HEK293 (cell line): ENCODE measurements around the gene MEAF6.

Experiments
- EGR2 ChIP-seq: fragments of 450-650 bp; formaldehyde crosslinking; IDR thresholded peaks from 2 replicates; pipeline ENCODE4 v1.5.1; 2016; ENCODE audit warnings: low read depth, missing biosample characterization, missing genetic modification characterization
- GLI2 ChIP-seq: fragments of 450-650 bp; formaldehyde crosslinking; IDR thresholded peaks from 2 replicates; pipeline ENCODE4; 2017; ENCODE audit warnings: missing biosample characterization, missing genetic modification characterization, low read depth, borderline replicate concordance
- KLF10 ChIP-seq: fragments of 450-650 bp; IDR thresholded peaks from 2 replicates; pipeline ENCODE4 v1.5.1; 2018; ENCODE audit warnings: missing biosample characterization, mild to moderate bottlenecking, missing genetic modification characterization
- KLF16 ChIP-seq: fragments of 450-650 bp; formaldehyde crosslinking; IDR thresholded peaks from 2 replicates; pipeline ENCODE4 v1.5.1; 2017; ENCODE audit warnings: missing biosample characterization, missing genetic modification characterization
- SETDB1 ChIP-seq: IDR thresholded peaks from one replicate; pipeline ENCODE4 v1.6.1; 2017; ENCODE audit warnings: mild to moderate bottlenecking, low read length, moderate library complexity, mixed read lengths; ENCODE audit not compliant: insufficient read length
- ZBTB21 ChIP-seq: fragments of 450-650 bp; formaldehyde crosslinking; IDR thresholded peaks from 2 replicates; pipeline ENCODE4 v1.5.1; 2017; ENCODE audit warnings: missing biosample characterization, missing genetic modification characterization
- ZEB2 ChIP-seq: fragments of 450-650 bp; formaldehyde crosslinking; IDR thresholded peaks from 2 replicates; pipeline ENCODE4 v1.5.1; 2016; ENCODE audit warnings: missing biosample characterization, missing genetic modification characterization
- ZFHX2 ChIP-seq: fragments of 450-650 bp; formaldehyde crosslinking; conservative IDR thresholded peaks from 2 replicates; pipeline ENCODE4 v1.5.1; 2016; ENCODE audit warnings: missing biosample characterization, missing genetic modification characterization
- ZIC2 ChIP-seq: fragments of 450-650 bp; formaldehyde crosslinking; IDR thresholded peaks from 2 replicates; pipeline ENCODE4 v1.5.1; 2016; ENCODE audit warnings: missing biosample characterization, missing genetic modification characterization
- ZNF174 ChIP-seq: fragments of 450-650 bp; formaldehyde crosslinking; IDR thresholded peaks from 2 replicates; pipeline ENCODE4 v1.5.0; 2017; ENCODE audit warnings: missing biosample characterization, mild to moderate bottlenecking, missing genetic modification characterization
- ZNF184 ChIP-seq: fragments of 450-650 bp; IDR thresholded peaks from 2 replicates; pipeline ENCODE4 v1.5.1; 2018; ENCODE audit warnings: missing biosample characterization, mild to moderate bottlenecking, missing genetic modification characterization
- ZNF223 ChIP-seq: fragments of 450-650 bp; formaldehyde crosslinking; IDR thresholded peaks from 2 replicates; pipeline ENCODE4 v1.5.1; 2016; ENCODE audit warnings: missing biosample characterization, missing genetic modification characterization
- ZNF23 ChIP-seq: fragments of 450-650 bp; formaldehyde crosslinking; IDR thresholded peaks from 2 replicates; pipeline ENCODE4 v1.5.1; 2016; ENCODE audit warnings: missing biosample characterization, missing genetic modification characterization, borderline replicate concordance
- ZNF335 ChIP-seq: fragments of 450-650 bp; formaldehyde crosslinking; conservative IDR thresholded peaks from 2 replicates; pipeline ENCODE4 v1.5.1; 2016; ENCODE audit warnings: missing biosample characterization, missing genetic modification characterization
- ZNF391 ChIP-seq: fragments of 450-650 bp; formaldehyde crosslinking; IDR thresholded peaks from 2 replicates; pipeline ENCODE4 v1.5.1; 2016; ENCODE audit warnings: low read depth, missing biosample characterization, missing genetic modification characterization, borderline replicate concordance
- ZNF48 ChIP-seq: fragments of 450-650 bp; formaldehyde crosslinking; IDR thresholded peaks from 2 replicates; pipeline ENCODE4 v1.5.1; 2016; ENCODE audit warnings: missing biosample characterization, missing genetic modification characterization
- ZNF548 ChIP-seq: fragments of 450-650 bp; formaldehyde crosslinking; IDR thresholded peaks from 2 replicates; pipeline ENCODE4 v1.5.1; 2016; ENCODE audit warnings: missing biosample characterization, missing genetic modification characterization
- ZNF561 ChIP-seq: fragments of 450-650 bp; IDR thresholded peaks from 2 replicates; pipeline ENCODE4 v1.5.1; 2018; ENCODE audit warnings: missing biosample characterization, missing genetic modification characterization, borderline replicate concordance
- ZNF777 ChIP-seq: fragments of 450-650 bp; formaldehyde crosslinking; IDR thresholded peaks from 2 replicates; pipeline ENCODE4 v1.5.1; 2017; ENCODE audit warnings: missing biosample characterization, missing genetic modification characterization, borderline replicate concordance
- ZNF830 ChIP-seq: fragments of 450-650 bp; IDR thresholded peaks from 2 replicates; pipeline ENCODE4 v1.5.0; 2018; ENCODE audit warnings: missing biosample characterization, missing genetic modification characterization, low read depth, mild to moderate bottlenecking, moderate library complexity
- ZSCAN16 ChIP-seq: fragments of 450-650 bp; formaldehyde crosslinking; IDR thresholded peaks from 2 replicates; pipeline ENCODE4 v1.5.1; 2016; ENCODE audit warnings: missing biosample characterization, missing genetic modification characterization
- ZSCAN30 ChIP-seq: fragments of 450-650 bp; IDR thresholded peaks from 2 replicates; pipeline ENCODE4 v1.5.1; 2018; ENCODE audit warnings: missing biosample characterization, mild to moderate bottlenecking, missing genetic modification characterization, moderate library complexity
- TF ChIP-seq, protein P1 (sequence below): fragments of 450-650 bp; formaldehyde crosslinking; IDR thresholded peaks from 2 replicates; pipeline ENCODE4 v1.5.1; 2016; ENCODE audit warnings: missing biosample characterization, missing genetic modification characterization, low read depth
- TF ChIP-seq, protein P2 (sequence below): fragments of 450-650 bp; formaldehyde crosslinking; IDR thresholded peaks from 2 replicates; pipeline ENCODE4 v1.5.0; 2017; ENCODE audit warnings: missing biosample characterization, missing genetic modification characterization, borderline replicate concordance
- TF ChIP-seq, protein P3 (sequence below): fragments of 450-650 bp; formaldehyde crosslinking; IDR thresholded peaks from 2 replicates; pipeline ENCODE4 v1.5.1; 2016; ENCODE audit warnings: missing biosample characterization, missing genetic modification characterization
- TF ChIP-seq, protein P4 (sequence below): fragments of 450-650 bp; formaldehyde crosslinking; IDR thresholded peaks from 2 replicates; pipeline ENCODE4 v1.5.1; 2016; ENCODE audit warnings: missing biosample characterization, missing genetic modification characterization, low read depth
- TF ChIP-seq, protein P5 (sequence below): fragments of 450-650 bp; IDR thresholded peaks from 2 replicates; pipeline ENCODE4 v1.5.1; 2018; ENCODE audit warnings: missing biosample characterization, mild to moderate bottlenecking, missing genetic modification characterization
- TF ChIP-seq, protein P6 (sequence below): fragments of 450-650 bp; formaldehyde crosslinking; IDR thresholded peaks from 2 replicates; pipeline ENCODE4 v1.5.1; 2016; ENCODE audit warnings: missing biosample characterization, missing genetic modification characterization

MEAF6 gene

DNA sequence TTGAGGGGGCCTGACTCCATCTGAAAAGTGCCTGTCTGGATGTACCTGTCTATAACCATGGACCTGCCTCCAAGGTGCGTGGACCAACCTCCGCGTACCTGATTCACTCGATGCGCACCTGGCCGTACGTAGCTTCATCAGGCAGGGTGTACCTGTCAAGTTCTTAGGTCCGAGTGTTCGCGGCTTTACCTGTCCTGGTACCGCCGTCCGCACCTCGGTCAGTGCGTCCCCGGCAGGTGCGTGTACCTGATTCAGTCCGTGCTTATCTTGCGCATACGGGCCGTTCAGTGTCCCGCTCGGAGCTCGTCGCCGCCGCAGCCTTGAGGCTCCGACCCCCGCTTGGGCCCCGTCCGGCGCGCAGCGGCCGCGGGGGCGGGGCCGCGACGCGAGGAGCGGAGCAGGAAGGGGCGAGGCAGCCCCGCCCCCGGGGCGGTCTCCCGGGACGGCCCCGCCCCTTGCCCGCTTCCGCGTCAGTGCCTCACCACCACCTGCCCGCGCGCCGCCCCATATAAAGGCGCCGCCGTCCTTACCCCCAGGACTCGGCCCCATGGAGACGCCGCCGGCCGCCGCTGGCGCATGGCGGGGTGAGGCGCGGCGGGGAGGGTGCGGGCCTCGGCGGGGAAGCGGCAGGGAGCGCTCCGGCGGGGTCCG, 40.4 kb downstream of the MEAF6 start, which contains the start of gene ZC3H12A (continued):
- TF ChIP-seq, protein P1, sequence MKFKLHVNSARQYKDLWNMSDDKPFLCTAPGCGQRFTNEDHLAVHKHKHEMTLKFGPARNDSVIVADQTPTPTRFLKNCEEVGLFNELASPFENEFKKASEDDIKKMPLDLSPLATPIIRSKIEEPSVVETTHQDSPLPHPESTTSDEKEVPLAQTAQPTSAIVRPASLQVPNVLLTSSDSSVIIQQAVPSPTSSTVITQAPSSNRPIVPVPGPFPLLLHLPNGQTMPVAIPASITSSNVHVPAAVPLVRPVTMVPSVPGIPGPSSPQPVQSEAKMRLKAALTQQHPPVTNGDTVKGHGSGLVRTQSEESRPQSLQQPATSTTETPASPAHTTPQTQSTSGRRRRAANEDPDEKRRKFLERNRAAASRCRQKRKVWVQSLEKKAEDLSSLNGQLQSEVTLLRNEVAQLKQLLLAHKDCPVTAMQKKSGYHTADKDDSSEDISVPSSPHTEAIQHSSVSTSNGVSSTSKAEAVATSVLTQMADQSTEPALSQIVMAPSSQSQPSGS (tag by site-specific recombination) = no peak
- TF ChIP-seq ZNF548 (tag by site-specific recombination) (no peak), ZFHX2 (0 out of 2 replicates have a peak, but pooled peaks have one; percentile 26), ZNF777 (peak; percentile 78; the same call in 1 of the 2 replicates), ZNF48 (no peak), ZNF184 (tag by site-specific recombination) (peak; percentile 45; the same call in 1 of the 2 replicates), SETDB1 (no peak), ZNF830 (tag by site-specific recombination) (no peak), ZSCAN30 (peak; percentile 63; the same call in 1 of the 2 replicates), ZNF561 (tag by site-specific recombination) (peak; percentile 35; the same call in 1 of the 2 replicates), GLI2 (tag by site-specific recombination) (no peak), ZBTB21 (tag by site-specific recombination) (no peak), ZNF23 (tag by site-specific recombination) (no peak), ZNF174 (tag by site-specific recombination) (no peak), ZNF391 (tag by site-specific recombination) (no peak), KLF16 (tag by site-specific recombination) (no peak), ZNF223 (tag by site-specific recombination) (no peak), ZSCAN16 (tag by site-specific recombination) (no peak), ZIC2 (peak; percentile 54), ZNF335 (peak; percentile 93), ZEB2 (tag by site-specific recombination) (peak; percentile 86), EGR2 (tag by site-specific recombination) (no peak), KLF10 (tag by site-specific recombination) (peak; percentile 75)
- TF ChIP-seq, protein P2, sequence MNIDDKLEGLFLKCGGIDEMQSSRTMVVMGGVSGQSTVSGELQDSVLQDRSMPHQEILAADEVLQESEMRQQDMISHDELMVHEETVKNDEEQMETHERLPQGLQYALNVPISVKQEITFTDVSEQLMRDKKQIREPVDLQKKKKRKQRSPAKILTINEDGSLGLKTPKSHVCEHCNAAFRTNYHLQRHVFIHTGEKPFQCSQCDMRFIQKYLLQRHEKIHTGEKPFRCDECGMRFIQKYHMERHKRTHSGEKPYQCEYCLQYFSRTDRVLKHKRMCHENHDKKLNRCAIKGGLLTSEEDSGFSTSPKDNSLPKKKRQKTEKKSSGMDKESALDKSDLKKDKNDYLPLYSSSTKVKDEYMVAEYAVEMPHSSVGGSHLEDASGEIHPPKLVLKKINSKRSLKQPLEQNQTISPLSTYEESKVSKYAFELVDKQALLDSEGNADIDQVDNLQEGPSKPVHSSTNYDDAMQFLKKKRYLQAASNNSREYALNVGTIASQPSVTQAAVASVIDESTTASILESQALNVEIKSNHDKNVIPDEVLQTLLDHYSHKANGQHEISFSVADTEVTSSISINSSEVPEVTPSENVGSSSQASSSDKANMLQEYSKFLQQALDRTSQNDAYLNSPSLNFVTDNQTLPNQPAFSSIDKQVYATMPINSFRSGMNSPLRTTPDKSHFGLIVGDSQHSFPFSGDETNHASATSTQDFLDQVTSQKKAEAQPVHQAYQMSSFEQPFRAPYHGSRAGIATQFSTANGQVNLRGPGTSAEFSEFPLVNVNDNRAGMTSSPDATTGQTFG (tag by site-specific recombination) = no peak
- TF ChIP-seq, protein P3, sequence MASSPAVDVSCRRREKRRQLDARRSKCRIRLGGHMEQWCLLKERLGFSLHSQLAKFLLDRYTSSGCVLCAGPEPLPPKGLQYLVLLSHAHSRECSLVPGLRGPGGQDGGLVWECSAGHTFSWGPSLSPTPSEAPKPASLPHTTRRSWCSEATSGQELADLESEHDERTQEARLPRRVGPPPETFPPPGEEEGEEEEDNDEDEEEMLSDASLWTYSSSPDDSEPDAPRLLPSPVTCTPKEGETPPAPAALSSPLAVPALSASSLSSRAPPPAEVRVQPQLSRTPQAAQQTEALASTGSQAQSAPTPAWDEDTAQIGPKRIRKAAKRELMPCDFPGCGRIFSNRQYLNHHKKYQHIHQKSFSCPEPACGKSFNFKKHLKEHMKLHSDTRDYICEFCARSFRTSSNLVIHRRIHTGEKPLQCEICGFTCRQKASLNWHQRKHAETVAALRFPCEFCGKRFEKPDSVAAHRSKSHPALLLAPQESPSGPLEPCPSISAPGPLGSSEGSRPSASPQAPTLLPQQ (tag by site-specific recombination) = no peak
- TF ChIP-seq, protein P4, sequence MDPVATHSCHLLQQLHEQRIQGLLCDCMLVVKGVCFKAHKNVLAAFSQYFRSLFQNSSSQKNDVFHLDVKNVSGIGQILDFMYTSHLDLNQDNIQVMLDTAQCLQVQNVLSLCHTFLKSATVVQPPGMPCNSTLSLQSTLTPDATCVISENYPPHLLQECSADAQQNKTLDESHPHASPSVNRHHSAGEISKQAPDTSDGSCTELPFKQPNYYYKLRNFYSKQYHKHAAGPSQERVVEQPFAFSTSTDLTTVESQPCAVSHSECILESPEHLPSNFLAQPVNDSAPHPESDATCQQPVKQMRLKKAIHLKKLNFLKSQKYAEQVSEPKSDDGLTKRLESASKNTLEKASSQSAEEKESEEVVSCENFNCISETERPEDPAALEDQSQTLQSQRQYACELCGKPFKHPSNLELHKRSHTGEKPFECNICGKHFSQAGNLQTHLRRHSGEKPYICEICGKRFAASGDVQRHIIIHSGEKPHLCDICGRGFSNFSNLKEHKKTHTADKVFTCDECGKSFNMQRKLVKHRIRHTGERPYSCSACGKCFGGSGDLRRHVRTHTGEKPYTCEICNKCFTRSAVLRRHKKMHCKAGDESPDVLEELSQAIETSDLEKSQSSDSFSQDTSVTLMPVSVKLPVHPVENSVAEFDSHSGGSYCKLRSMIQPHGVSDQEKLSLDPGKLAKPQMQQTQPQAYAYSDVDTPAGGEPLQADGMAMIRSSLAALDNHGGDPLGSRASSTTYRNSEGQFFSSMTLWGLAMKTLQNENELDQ (tag by site-specific recombination) = no peak
- TF ChIP-seq, protein P5, sequence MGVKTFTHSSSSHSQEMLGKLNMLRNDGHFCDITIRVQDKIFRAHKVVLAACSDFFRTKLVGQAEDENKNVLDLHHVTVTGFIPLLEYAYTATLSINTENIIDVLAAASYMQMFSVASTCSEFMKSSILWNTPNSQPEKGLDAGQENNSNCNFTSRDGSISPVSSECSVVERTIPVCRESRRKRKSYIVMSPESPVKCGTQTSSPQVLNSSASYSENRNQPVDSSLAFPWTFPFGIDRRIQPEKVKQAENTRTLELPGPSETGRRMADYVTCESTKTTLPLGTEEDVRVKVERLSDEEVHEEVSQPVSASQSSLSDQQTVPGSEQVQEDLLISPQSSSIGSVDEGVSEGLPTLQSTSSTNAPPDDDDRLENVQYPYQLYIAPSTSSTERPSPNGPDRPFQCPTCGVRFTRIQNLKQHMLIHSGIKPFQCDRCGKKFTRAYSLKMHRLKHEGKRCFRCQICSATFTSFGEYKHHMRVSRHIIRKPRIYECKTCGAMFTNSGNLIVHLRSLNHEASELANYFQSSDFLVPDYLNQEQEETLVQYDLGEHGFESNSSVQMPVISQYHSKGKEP (tag by site-specific recombination) = no peak
- TF ChIP-seq, protein P6, sequence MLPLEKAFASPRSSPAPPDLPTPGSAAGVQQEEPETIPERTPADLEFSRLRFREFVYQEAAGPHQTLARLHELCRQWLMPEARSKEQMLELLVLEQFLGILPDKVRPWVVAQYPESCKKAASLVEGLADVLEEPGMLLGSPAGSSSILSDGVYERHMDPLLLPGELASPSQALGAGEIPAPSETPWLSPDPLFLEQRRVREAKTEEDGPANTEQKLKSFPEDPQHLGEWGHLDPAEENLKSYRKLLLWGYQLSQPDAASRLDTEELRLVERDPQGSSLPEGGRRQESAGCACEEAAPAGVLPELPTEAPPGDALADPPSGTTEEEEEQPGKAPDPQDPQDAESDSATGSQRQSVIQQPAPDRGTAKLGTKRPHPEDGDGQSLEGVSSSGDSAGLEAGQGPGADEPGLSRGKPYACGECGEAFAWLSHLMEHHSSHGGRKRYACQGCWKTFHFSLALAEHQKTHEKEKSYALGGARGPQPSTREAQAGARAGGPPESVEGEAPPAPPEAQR = no peak
- TF ChIP-seq, all 188 proteins: peak for 23
